Measurements from ENCODE around the gene PFDN4. TPM values are rescaled to one million over a fixed set of nuclear protein-coding genes. Genes with fewer than 3 reads are reported as not detected.
"Not testable (repeated sequence)": the region's sequence is repeated elsewhere in the genome, so short reads cannot be mapped to it uniquely, and the experiment has no call there.

PFDN4 gene
- total and polyA plus RNA-seq, 2 of the 4 experiments (the other 2 are of a cell fraction): 14.9 to 93.2 TPM

GRCh38 chr20:54223751-54224150, 15.9 kb downstream of the PFDN4 start:
- WGBS, 2 experiments (ENCODE audit: extremely low coverage in 2 of 2, insufficient read length in 1 of 2): 59% methylated on average over 3 of the region's 4 CpGs; no CpG with 5 or more reads in 1 of the 2 experiments

GRCh38 chr20:54224642-54225041, 16.8 kb downstream of the PFDN4 start:
- H4K91ac ChIP-seq (ENCODE audit: insufficient read depth, low read depth, low read length); H2AFZ ChIP-seq (replicated peaks; ENCODE audit: low read length, poor library complexity); H3K4ac ChIP-seq (ENCODE audit: low read depth, low read length); H3K23ac ChIP-seq (ENCODE audit: low read depth, low read length); dilution Hi-C loops (cut with HindIII; ENCODE audit: low sequenced_read_pairs, unreplicated experiment); H2BK120ac ChIP-seq (ENCODE audit: low read depth, low read length); POLR2A ChIA-PET (ENCODE audit: unreplicated experiment); H3K27ac ChIP-seq (ENCODE audit: insufficient read depth, low read length); H3K14ac ChIP-seq (replicated peaks; ENCODE audit: low read depth, low read length); DNase-seq; ATAC-seq (ENCODE audit: low read depth); H3K9ac ChIP-seq (ENCODE audit: low read depth, low read length); H2BK5ac ChIP-seq (ENCODE audit: low read depth, low read length, poor library complexity, severe bottlenecking); H3K79me1 ChIP-seq (ENCODE audit: low read depth in 1 of 2, low read length in 2 of 2); H2AK9ac ChIP-seq (replicated peaks; ENCODE audit: low read depth, low read length, poor library complexity); H3K4me3 ChIP-seq (ENCODE audit: insufficient read depth, low read depth, low read length); H3K56ac ChIP-seq (ENCODE audit: extremely low read depth, insufficient read depth, low read length); H3K18ac ChIP-seq (ENCODE audit: low read depth, low read length); H4K5ac ChIP-seq (ENCODE audit: low read depth, low read length); H3K36me3 ChIP-seq (ENCODE audit: control insufficient read depth, insufficient read depth, low read length); H2AK5ac ChIP-seq (ENCODE audit: low read depth, low read length); BruUV-seq (replicated peaks); H3K9me3 ChIP-seq (ENCODE audit: control insufficient read depth, insufficient read depth, low read length); H3K4me1 ChIP-seq (ENCODE audit: control insufficient read depth, insufficient read depth, low read length); H4K20me1 ChIP-seq (ENCODE audit: insufficient read depth, low read length); H3K27me3 ChIP-seq (ENCODE audit: control insufficient read depth, insufficient read depth, low read length); H2BK15ac ChIP-seq (ENCODE audit: low read depth, low read length); H2BK20ac ChIP-seq (ENCODE audit: low read depth, low read length); H3K4me2 ChIP-seq (ENCODE audit: low read depth, low read length); H4K8ac ChIP-seq (ENCODE audit: low read depth in 2 of 2, low read length in 2 of 2); H3K9me1 ChIP-seq (ENCODE audit: insufficient read depth, low read length): not testable (repeated sequence)
- in situ Hi-C loops (cut with MboI; ENCODE audit: low sequenced_read_pairs): loop anchor here (5.0 kb wide), 1 partner anchor 423 kb away; no protein-coding TSS in a partner anchor
- WGBS, 2 experiments (ENCODE audit: extremely low coverage in 2 of 2, insufficient read length in 1 of 2): no CpG with 5 or more reads among the region's 9 CpGs
- CTCF ChIA-PET: interaction anchor here (0.6 kb wide), 1 partner anchor 89 kb away, joined by 3 read pairs; no protein-coding TSS in a partner anchor
- intact Hi-C loops (cut with micrococcal nuclease): loop anchor here (5.0 to 10.0 kb wide), 2 partner anchors 120 to 253 kb away; partner anchors contain the start of gene DOK5

More at GRCh38 chr20:54223751-54224150, 15.9 kb downstream of the PFDN4 start:
- Histone ChIP-seq H2BK120ac (ENCODE audit: low read depth, low read length) (no peak overlapping the region), H3K56ac (ENCODE audit: extremely low read depth, insufficient read depth, low read length) (no peak overlapping the region), H4K91ac (ENCODE audit: insufficient read depth, low read depth, low read length) (no peak overlapping the region), H2AK9ac (replicated peaks; ENCODE audit: low read depth, low read length, poor library complexity) (no peak overlapping the region), H4K5ac (ENCODE audit: low read depth, low read length) (no peak overlapping the region), H3K9me3 (ENCODE audit: control insufficient read depth, insufficient read depth, low read length) (no peaks in the 10 kb centered on the region), H2AK5ac (ENCODE audit: low read depth, low read length) (no peak overlapping the region), H3K4me3 (ENCODE audit: insufficient read depth, low read depth, low read length) (no peak overlapping the region), H2BK5ac (ENCODE audit: low read depth, low read length, poor library complexity, severe bottlenecking) (no peak overlapping the region), H3K23ac (ENCODE audit: low read depth, low read length) (no peak overlapping the region), H3K79me1 (ENCODE audit: low read depth in 1 of 2, low read length in 2 of 2) (no peaks in the 10 kb centered on the region), H4K8ac (ENCODE audit: low read depth in 2 of 2, low read length in 2 of 2) (no peak overlapping the region), H3K9me1 (ENCODE audit: insufficient read depth, low read length) (no peaks in the 10 kb centered on the region), H3K18ac (ENCODE audit: low read depth, low read length) (no peak overlapping the region), H2BK15ac (ENCODE audit: low read depth, low read length) (no peak overlapping the region), H2AFZ (replicated peaks; ENCODE audit: low read length, poor library complexity) (no peak overlapping the region), H3K14ac (replicated peaks; ENCODE audit: low read depth, low read length) (no peak overlapping the region), H3K27me3 (ENCODE audit: control insufficient read depth, insufficient read depth, low read length) (no peaks in the 10 kb centered on the region), H3K9ac (ENCODE audit: low read depth, low read length) (no peak overlapping the region), H2BK20ac (ENCODE audit: low read depth, low read length) (no peak overlapping the region), H4K20me1 (ENCODE audit: insufficient read depth, low read length) (no peaks in the 10 kb centered on the region), H3K4me2 (ENCODE audit: low read depth, low read length) (no peak overlapping the region), H3K27ac (ENCODE audit: insufficient read depth, low read length) (no peak overlapping the region), H3K36me3 (ENCODE audit: control insufficient read depth, insufficient read depth, low read length) (no peaks in the 10 kb centered on the region; the same call in 1 of the 2 replicates), H3K4ac (ENCODE audit: low read depth, low read length) (no peak overlapping the region), H3K4me1 (ENCODE audit: control insufficient read depth, insufficient read depth, low read length) (peaks cover 3% of the 10 kb centered on the region; the same call in 1 of the 2 replicates)
- no TSS peak for BruUV-seq (replicated peaks)
- DNase-seq (no peak), ATAC-seq (ENCODE audit: low read depth) (no peak)
- ChIA-PET POLR2A (ENCODE audit: unreplicated experiment) (no interaction called here), CTCF (no interaction called here)
- dilution Hi-C loops (cut with HindIII; ENCODE audit: low sequenced_read_pairs, unreplicated experiment): no loop called here
- in situ Hi-C loops (cut with MboI; ENCODE audit: low sequenced_read_pairs): loop anchor here (5.0 kb wide), 1 partner anchor 424 kb away; no protein-coding TSS in a partner anchor
- intact Hi-C loops (cut with micrococcal nuclease): loop anchor here (5.0 to 10.0 kb wide), 2 partner anchors 121 to 254 kb away; partner anchors contain the start of gene DOK5
- no peak for TF ChIP-seq CTCF (conservative IDR thresholded peaks at IDR 0.05; ENCODE audit: low read depth, low read length)
- TF ChIP-seq RAD21 (IDR thresholded peaks at IDR 0.05; ENCODE audit: low read length): no peak
- no peak for TF ChIP-seq BHLHE40 (IDR thresholded peaks at IDR 0.05; ENCODE audit: low read depth, low read length)
- no peak for TF ChIP-seq SMC3 (IDR thresholded peaks at IDR 0.05; ENCODE audit: low read depth, low read length)
